K562 (cell line): Measurements from ENCODE around the gene ZNF800. TPM values are rescaled to one million over a fixed set of nuclear protein-coding genes. Genes with fewer than 3 reads are reported as not detected.
A peak's percentile ranks its signal among the peaks of the same experiment; 100 is the strongest.

Experiments
- CGGBP1 ChIP-seq: fragments of 250-450 bp; sonication (Bioruptor Pico); IDR thresholded peaks from 2 replicates; pipeline ENCODE4 v1.9.0; 2021; ENCODE audit warnings: mild to moderate bottlenecking
- FOXK1 ChIP-seq: sonication (generic); formaldehyde crosslinking; IDR thresholded peaks from 2 replicates; pipeline ENCODE4 v1.8.0; 2022; ENCODE audit warnings: missing genetic modification reagents, mild to moderate bottlenecking, borderline replicate concordance
- MEIS2 ChIP-seq: fragments of 450-650 bp; IDR thresholded peaks from 2 replicates; pipeline ENCODE4 v1.6.1; 2014; ENCODE audit warnings: mild to moderate bottlenecking; ENCODE audit not compliant: partially characterized antibody
- MYNN ChIP-seq, 2 experiments: sonication (generic); formaldehyde crosslinking in 1 of 2; IDR thresholded peaks; 2 replicates each; pipeline versions ENCODE4 v1.5.0 to v1.6.1; 2016 to 2020; ENCODE audit warnings: antibody characterized with exemption in 1 of 2, missing genetic modification reagents in 1 of 2
- PHTF2 ChIP-seq: fragments of 250-450 bp; sonication (Bioruptor Pico); IDR thresholded peaks from 2 replicates; pipeline ENCODE4 v1.5.0; 2021; ENCODE audit warnings: mild to moderate bottlenecking
- SETDB1 ChIP-seq: IDR thresholded peaks from one replicate; pipeline ENCODE4 v1.6.1; 2012; ENCODE audit warnings: low read length, control low read depth, inconsistent platforms
- UBTF ChIP-seq, 2 experiments: IDR thresholded peaks; 2 replicates each; pipeline ENCODE4 v1.6.1; 2012; ENCODE audit warnings: improper control_type of control experiment in 2 of 2, low read depth in 2 of 2, low read length in 2 of 2, borderline replicate concordance in 1 of 2
- ZNF133 ChIP-seq: fragments of 250-450 bp; sonication (Bioruptor Pico); IDR thresholded peaks from 2 replicates; pipeline ENCODE4 v1.4.0; 2020; ENCODE audit warnings: mild to moderate bottlenecking
- ZNF311 ChIP-seq: fragments of 250-450 bp; sonication (Bioruptor Pico); IDR thresholded peaks from 2 replicates; pipeline ENCODE4 v1.4.0; 2020; ENCODE audit warnings: mild to moderate bottlenecking, moderate library complexity
- ZNF696 ChIP-seq: fragments of 250-450 bp; sonication (Bioruptor Pico); conservative IDR thresholded peaks from 2 replicates; pipeline ENCODE4 v1.4.0; 2020; ENCODE audit warnings: mild to moderate bottlenecking, moderate library complexity
- polyA plus RNA-seq, 8 experiments: library from polyadenylated mRNA; depleted of rRNA in 4 of 8; stranded (reverse) in 5 of 8; unstranded in 3 of 8; fragments of >200 nt; fragmentation: Nextera tagmentation in 2 of 8; fragmentation: Illumina TruSeq in 1 of 8; extraction: Ambion mirVana in 2 of 8; extraction: Trizol in 1 of 8; gene quantifications; 2 replicates each; pipeline versions ENCODE4 v1.2.1 to v1.2.3, GENCODE V29; 2011 to 2014; ENCODE audit warnings: inconsistent platforms in 1 of 8, missing spikeins in 1 of 8
- total RNA-seq, 7 experiments: library from RNA; depleted of rRNA in 6 of 7; stranded (reverse); fragments of >200 nt in 6 of 7; fragmentation: Illumina TruSeq in 2 of 7; extraction: Trizol in 2 of 7; gene quantifications; 2 replicates each; pipeline versions ENCODE4 v1.2.1 to v1.2.3, GENCODE V29; 2011 to 2021; ENCODE audit warnings: low replicate concordance in 1 of 7
- TF ChIP-seq, protein P1 (sequence below): fragments of 450-650 bp; IDR thresholded peaks from 2 replicates; pipeline ENCODE4 v1.6.1; 2016; ENCODE audit warnings: low read depth
- TF ChIP-seq, protein P2 (sequence below): fragments of 150-350 bp; IDR thresholded peaks from 2 replicates; pipeline ENCODE4 v1.6.1; 2014; ENCODE audit warnings: low read depth, mild to moderate bottlenecking, low read length, borderline replicate concordance

The ZNF800 gene
- total and polyA plus RNA-seq, 9 of the 15 experiments (the other 6 are each of a cell fraction or from before 2014, with no cell fraction given) = 7.5 to 58.3 (median 33.4) TPM

- TF ChIP-seq, protein P1, sequence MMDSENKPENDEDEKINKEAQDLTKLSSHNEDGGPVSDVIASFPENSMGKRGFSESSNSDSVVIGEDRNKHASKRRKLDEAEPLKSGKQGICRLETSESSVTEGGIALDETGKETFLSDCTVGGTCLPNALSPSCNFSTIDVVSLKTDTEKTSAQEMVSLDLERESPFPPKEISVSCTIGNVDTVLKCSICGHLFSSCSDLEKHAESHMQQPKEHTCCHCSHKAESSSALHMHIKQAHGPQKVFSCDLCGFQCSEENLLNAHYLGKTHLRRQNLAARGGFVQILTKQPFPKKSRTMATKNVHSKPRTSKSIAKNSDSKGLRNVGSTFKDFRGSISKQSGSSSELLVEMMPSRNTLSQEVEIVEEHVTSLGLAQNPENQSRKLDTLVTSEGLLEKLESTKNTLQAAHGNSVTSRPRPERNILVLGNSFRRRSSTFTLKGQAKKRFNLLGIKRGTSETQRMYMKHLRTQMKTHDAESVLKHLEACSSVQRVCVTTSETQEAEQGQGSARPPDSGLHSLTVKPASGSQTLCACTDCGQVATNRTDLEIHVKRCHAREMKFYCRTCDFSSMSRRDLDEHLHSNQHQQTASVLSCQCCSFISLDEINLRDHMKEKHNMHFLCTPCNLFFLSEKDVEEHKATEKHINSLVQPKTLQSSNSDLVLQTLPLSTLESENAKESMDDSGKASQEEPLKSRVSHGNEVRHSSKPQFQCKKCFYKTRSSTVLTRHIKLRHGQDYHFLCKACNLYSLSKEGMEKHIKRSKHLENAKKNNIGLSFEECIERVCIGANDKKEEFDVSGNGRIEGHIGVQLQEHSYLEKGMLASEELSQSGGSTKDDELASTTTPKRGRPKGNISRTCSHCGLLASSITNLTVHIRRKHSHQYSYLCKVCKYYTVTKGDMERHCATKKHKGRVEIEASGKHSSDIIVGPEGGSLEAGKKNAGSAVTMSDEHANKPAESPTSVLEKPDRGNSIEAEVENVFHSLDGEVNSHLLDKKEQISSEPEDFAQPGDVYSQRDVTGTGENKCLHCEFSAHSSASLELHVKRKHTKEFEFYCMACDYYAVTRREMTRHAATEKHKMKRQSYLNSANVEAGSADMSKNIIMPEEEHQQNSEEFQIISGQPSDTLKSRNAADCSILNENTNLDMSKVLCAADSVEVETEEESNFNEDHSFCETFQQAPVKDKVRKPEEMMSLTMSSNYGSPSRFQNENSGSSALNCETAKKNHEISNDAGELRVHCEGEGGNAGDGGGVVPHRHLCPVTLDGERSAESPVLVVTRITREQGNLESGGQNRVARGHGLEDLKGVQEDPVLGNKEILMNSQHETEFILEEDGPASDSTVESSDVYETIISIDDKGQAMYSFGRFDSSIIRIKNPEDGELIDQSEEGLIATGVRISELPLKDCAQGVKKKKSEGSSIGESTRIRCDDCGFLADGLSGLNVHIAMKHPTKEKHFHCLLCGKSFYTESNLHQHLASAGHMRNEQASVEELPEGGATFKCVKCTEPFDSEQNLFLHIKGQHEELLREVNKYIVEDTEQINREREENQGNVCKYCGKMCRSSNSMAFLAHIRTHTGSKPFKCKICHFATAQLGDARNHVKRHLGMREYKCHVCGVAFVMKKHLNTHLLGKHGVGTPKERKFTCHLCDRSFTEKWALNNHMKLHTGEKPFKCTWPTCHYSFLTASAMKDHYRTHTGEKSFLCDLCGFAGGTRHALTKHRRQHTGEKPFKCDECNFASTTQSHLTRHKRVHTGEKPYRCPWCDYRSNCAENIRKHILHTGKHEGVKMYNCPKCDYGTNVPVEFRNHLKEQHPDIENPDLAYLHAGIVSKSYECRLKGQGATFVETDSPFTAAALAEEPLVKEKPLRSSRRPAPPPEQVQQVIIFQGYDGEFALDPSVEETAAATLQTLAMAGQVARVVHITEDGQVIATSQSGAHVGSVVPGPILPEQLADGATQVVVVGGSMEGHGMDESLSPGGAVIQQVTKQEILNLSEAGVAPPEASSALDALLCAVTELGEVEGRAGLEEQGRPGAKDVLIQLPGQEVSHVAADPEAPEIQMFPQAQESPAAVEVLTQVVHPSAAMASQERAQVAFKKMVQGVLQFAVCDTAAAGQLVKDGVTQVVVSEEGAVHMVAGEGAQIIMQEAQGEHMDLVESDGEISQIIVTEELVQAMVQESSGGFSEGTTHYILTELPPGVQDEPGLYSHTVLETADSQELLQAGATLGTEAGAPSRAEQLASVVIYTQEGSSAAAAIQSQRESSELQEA = no peak
- TF ChIP-seq FOXK1 (CRISPR knock-in tag) (no peak), MEIS2 (peak; percentile 82), SETDB1 (no peak), UBTF (IDR thresholded peaks at IDR 0.05; ENCODE audit: borderline replicate concordance in 1 of 2, low read depth in 2 of 2, low read length in 2 of 2) (peak; percentile 84 to 97; a peak in 1 of 4 replicates), ZNF696 (CRISPR knock-in tag) (no peak), PHTF2 (CRISPR knock-in tag) (no peak), ZNF311 (CRISPR knock-in tag) (no peak), MYNN (IDR thresholded peaks at IDR 0.05) (no peak), MYNN (CRISPR knock-in tag; IDR thresholded peaks at IDR 0.05) (no peak), ZNF133 (CRISPR knock-in tag) (no peak), CGGBP1 (CRISPR knock-in tag) (peak; percentile 74; the same call in 1 of the 2 replicates)
- TF ChIP-seq, protein P2, sequence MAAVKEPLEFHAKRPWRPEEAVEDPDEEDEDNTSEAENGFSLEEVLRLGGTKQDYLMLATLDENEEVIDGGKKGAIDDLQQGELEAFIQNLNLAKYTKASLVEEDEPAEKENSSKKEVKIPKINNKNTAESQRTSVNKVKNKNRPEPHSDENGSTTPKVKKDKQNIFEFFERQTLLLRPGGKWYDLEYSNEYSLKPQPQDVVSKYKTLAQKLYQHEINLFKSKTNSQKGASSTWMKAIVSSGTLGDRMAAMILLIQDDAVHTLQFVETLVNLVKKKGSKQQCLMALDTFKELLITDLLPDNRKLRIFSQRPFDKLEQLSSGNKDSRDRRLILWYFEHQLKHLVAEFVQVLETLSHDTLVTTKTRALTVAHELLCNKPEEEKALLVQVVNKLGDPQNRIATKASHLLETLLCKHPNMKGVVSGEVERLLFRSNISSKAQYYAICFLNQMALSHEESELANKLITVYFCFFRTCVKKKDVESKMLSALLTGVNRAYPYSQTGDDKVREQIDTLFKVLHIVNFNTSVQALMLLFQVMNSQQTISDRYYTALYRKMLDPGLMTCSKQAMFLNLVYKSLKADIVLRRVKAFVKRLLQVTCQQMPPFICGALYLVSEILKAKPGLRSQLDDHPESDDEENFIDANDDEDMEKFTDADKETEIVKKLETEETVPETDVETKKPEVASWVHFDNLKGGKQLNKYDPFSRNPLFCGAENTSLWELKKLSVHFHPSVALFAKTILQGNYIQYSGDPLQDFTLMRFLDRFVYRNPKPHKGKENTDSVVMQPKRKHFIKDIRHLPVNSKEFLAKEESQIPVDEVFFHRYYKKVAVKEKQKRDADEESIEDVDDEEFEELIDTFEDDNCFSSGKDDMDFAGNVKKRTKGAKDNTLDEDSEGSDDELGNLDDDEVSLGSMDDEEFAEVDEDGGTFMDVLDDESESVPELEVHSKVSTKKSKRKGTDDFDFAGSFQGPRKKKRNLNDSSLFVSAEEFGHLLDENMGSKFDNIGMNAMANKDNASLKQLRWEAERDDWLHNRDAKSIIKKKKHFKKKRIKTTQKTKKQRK = no peak
Observed at GRCh38 chr7:127392566-127393367, at the start of gene ZNF800 (continued).
